H1 (cell line): ENCODE results near the gene OR8K5.

Source experiments
- CREB1 ChIP-seq: IDR thresholded peaks from 2 replicates; pipeline ENCODE4 v1.6.1; 2012; ENCODE audit warnings: inconsistent platforms
- CTCF ChIP-seq, 3 experiments: IDR thresholded peaks; 1 replicate in 2 of 3; 2 replicates in 1 of 3; pipeline versions ENCODE4 v1.5.1 to v1.6.1; 2011; ENCODE audit warnings: low read length in 3 of 3, mild to moderate bottlenecking in 3 of 3, inconsistent platforms in 2 of 3, low read depth in 1 of 3, moderate library complexity in 1 of 3; ENCODE audit not compliant: insufficient read depth in 1 of 3; ENCODE audit errors: control extremely low read depth in 1 of 3
- GABPA ChIP-seq: IDR thresholded peaks from 2 replicates; pipeline ENCODE4 v1.6.1; 2011; ENCODE audit warnings: mild to moderate bottlenecking, low read length, moderate library complexity, borderline replicate concordance; ENCODE audit not compliant: insufficient read depth
- JUN ChIP-seq: IDR thresholded peaks from 2 replicates; pipeline ENCODE4 v1.6.1; 2011; ENCODE audit warnings: low read depth, mild to moderate bottlenecking, improper control_type of control experiment, low read length
- KDM1A ChIP-seq: fragments of 200-600, 300-600 bp; sonication (generic); IDR thresholded peaks from 2 replicates; pipeline ENCODE4 v1.7.1; 2016; ENCODE audit warnings: mild to moderate bottlenecking, low read length, borderline replicate concordance
- MAX ChIP-seq: IDR thresholded peaks from 2 replicates; pipeline ENCODE4 v1.6.1; 2012; ENCODE audit warnings: inconsistent platforms
- POLR2A ChIP-seq, 2 experiments: IDR thresholded peaks; 1 replicate in 1 of 2; 2 replicates in 1 of 2; pipeline ENCODE4 v1.6.1; 2011; ENCODE audit warnings: low read depth in 2 of 2, low read length in 2 of 2, mild to moderate bottlenecking in 2 of 2; ENCODE audit errors: control extremely low read depth in 1 of 2
- RNF2 ChIP-seq: fragments of 200-900, 300-1000 bp; sonication (generic); IDR thresholded peaks from 2 replicates; pipeline ENCODE4 v1.7.1; 2016; ENCODE audit warnings: borderline replicate concordance, low read depth, mild to moderate bottlenecking, antibody characterized with exemption, low read length; ENCODE audit not compliant: poor library complexity, severe bottlenecking; ENCODE audit errors: missing control alignments

- no peak for TF ChIP-seq JUN
- no peak for TF ChIP-seq GABPA
- no peak for TF ChIP-seq POLR2A (IDR thresholded peaks at IDR 0.05; ENCODE audit: control extremely low read depth in 1 of 2, low read depth in 2 of 2, low read length in 2 of 2)
- TF ChIP-seq CTCF (IDR thresholded peaks at IDR 0.05; ENCODE audit: control extremely low read depth in 1 of 3, insufficient read depth in 1 of 3, low read depth in 1 of 3, low read length in 3 of 3), result no peak
- TF ChIP-seq MAX, result no peak
- no peak for TF ChIP-seq KDM1A
- TF ChIP-seq RNF2, result no peak
- no peak for TF ChIP-seq CREB1
Measured at GRCh38 chr11:56160217-56160616, at the start of gene OR8K5.
